ENCODE results near the gene CIT. TPM values are rescaled to one million over a fixed set of nuclear protein-coding genes. Genes with fewer than 3 reads are reported as not detected.

CIT gene
- total and polyA plus RNA-seq, 9 of the 15 experiments (the other 6 are each of a cell fraction or from before 2014, with no cell fraction given) = 1.1 to 46.7 (median 21.3) TPM

DNA sequence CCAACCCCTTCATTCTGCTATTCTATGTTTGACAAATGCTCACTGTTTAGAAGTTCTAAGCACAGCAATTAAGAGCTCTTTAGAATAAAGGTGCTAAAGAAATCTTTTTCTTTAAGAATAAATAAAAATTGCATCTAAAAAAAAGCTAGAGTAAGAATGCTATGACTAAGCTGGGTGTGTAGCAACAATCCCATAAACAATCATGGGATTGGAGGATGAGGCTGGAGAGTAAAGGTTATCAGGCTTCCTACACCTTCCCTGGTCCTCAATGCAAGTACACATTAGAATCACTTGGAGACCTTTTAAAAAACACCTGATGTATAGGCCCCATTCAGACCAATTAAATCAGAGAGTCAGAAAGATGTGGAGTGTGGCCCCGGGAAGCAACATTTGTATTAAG lies 88.3 kb downstream of the CIT start:
- Histone ChIP-seq H3K36me3 (ENCODE audit: control insufficient read depth, insufficient read depth, low read length) (peaks cover 24% of the 10 kb centered on the region), H3K27ac (ENCODE audit: extremely low read depth, low read depth, low read length) (no peak overlapping the region), H3K27me3 (ENCODE audit: control insufficient read depth in 2 of 2, insufficient read depth in 2 of 2, low read length in 2 of 2) (no peaks in the 10 kb centered on the region), H3K4me3 (no peak overlapping the region), H2AFZ (ENCODE audit: low read depth, low read length) (no peak overlapping the region), H3K9me1 (ENCODE audit: control insufficient read depth, insufficient read depth, low read length) (no peaks in the 10 kb centered on the region), H3K9me3 (replicated peaks; ENCODE audit: control insufficient read depth, insufficient read depth, low read depth, low read length) (no peaks in the 10 kb centered on the region), H4K20me1 (replicated peaks; ENCODE audit: control insufficient read depth, insufficient read depth, low read length) (no peaks in the 10 kb centered on the region), H3K4me2 (ENCODE audit: insufficient read depth, low read length) (no peak overlapping the region), H3K79me2 (ENCODE audit: control insufficient read depth, insufficient read depth, low read length) (no peaks in the 10 kb centered on the region), H3K4me1 (replicated peaks in 1 of 2; ENCODE audit: control insufficient read depth in 2 of 2, insufficient read depth in 2 of 2, low read length in 2 of 2) (no peaks in the 10 kb centered on the region), H3K9ac (ENCODE audit: insufficient read depth in 1 of 2, low read depth in 2 of 2, low read length in 2 of 2) (no peak overlapping the region)
- intact Hi-C loops (cut with micrococcal nuclease) = no loop called here
- 88% methylated on average over 1 of the region's 1 CpG for WGBS (ENCODE audit: insufficient coverage, low coverage, missing lambda C conversion rate)
- DNase-seq (ENCODE audit: extremely low read depth in 1 of 4, low spot score in 3 of 4) (no peak), ATAC-seq (no peak), FAIRE-seq (no peak)
- TF ChIP-seq, protein P1, sequence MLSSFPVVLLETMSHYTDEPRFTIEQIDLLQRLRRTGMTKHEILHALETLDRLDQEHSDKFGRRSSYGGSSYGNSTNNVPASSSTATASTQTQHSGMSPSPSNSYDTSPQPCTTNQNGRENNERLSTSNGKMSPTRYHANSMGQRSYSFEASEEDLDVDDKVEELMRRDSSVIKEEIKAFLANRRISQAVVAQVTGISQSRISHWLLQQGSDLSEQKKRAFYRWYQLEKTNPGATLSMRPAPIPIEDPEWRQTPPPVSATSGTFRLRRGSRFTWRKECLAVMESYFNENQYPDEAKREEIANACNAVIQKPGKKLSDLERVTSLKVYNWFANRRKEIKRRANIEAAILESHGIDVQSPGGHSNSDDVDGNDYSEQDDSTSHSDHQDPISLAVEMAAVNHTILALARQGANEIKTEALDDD (IDR thresholded peaks at IDR 0.05) = no peak
- no peak for TF ChIP-seq NFYB (IDR thresholded peaks at IDR 0.05; ENCODE audit: extremely low read depth, insufficient read length)
- TF ChIP-seq RNF2 (IDR thresholded peaks at IDR 0.05) = no peak
- TF ChIP-seq RFX7 (CRISPR knock-in tag; IDR thresholded peaks at IDR 0.05) = no peak
- no peak for TF ChIP-seq TAF9B (IDR thresholded peaks at IDR 0.05; ENCODE audit: partially characterized antibody)
- no peak for TF ChIP-seq SLC30A9 (CRISPR knock-in tag; IDR thresholded peaks at IDR 0.05)
- POLR2A ChIA-PET = no interaction called here
- BruUV-seq (replicated peaks) = no TSS peak
- CTCF ChIA-PET (ENCODE audit: low intra/inter-chr PET ratio) = no interaction called here
- in situ Hi-C loops (cut with MboI) = no loop called here

GRCh38 chr12:119786539-119786938 lies 90.6 kb downstream of the CIT start:
- no peaks in the 10 kb centered on the region for H3K9me3 ChIP-seq (replicated peaks; ENCODE audit: control insufficient read depth, insufficient read depth, low read depth, low read length)
- DNase-seq (ENCODE audit: extremely low read depth in 1 of 4, low spot score in 3 of 4) (no peak), ATAC-seq (no peak), FAIRE-seq (no peak)
- H3K4me3 ChIP-seq = no peak overlapping the region
- ChIA-PET POLR2A (interaction anchor here (0.6 to 1.0 kb wide), 2 partner anchors 13 to 16 kb away, joined by 3 read pairs; no protein-coding TSS in a partner anchor), CTCF (ENCODE audit: low intra/inter-chr PET ratio) (no interaction called here)
- H3K4me2 ChIP-seq (ENCODE audit: insufficient read depth, low read length) = no peak overlapping the region
- no peak overlapping the region for H2AFZ ChIP-seq (ENCODE audit: low read depth, low read length)
- no peaks in the 10 kb centered on the region for H3K4me1 ChIP-seq (replicated peaks in 1 of 2; ENCODE audit: control insufficient read depth in 2 of 2, insufficient read depth in 2 of 2, low read length in 2 of 2)
- in situ Hi-C loops (cut with MboI) = no loop called here
- intact Hi-C loops (cut with micrococcal nuclease) = no loop called here
- no peaks in the 10 kb centered on the region for H4K20me1 ChIP-seq (replicated peaks; ENCODE audit: control insufficient read depth, insufficient read depth, low read length)
- H3K27ac ChIP-seq (ENCODE audit: extremely low read depth, low read depth, low read length) = no peak overlapping the region
- no peaks in the 10 kb centered on the region for H3K9me1 ChIP-seq (ENCODE audit: control insufficient read depth, insufficient read depth, low read length)
- H3K9ac ChIP-seq (ENCODE audit: insufficient read depth in 1 of 2, low read depth in 2 of 2, low read length in 2 of 2) = no peak overlapping the region
- H3K27me3 ChIP-seq (ENCODE audit: control insufficient read depth in 2 of 2, insufficient read depth in 2 of 2, low read length in 2 of 2) = no peaks in the 10 kb centered on the region
- no peaks in the 10 kb centered on the region for H3K79me2 ChIP-seq (ENCODE audit: control insufficient read depth, insufficient read depth, low read length)
- WGBS (ENCODE audit: insufficient coverage, low coverage, missing lambda C conversion rate) = 91% methylated on average over 4 of the region's 4 CpGs
- peaks cover 36% of the 10 kb centered on the region; the same call in 2 of the 3 replicates for H3K36me3 ChIP-seq (ENCODE audit: control insufficient read depth, insufficient read depth, low read length)
- BruUV-seq (replicated peaks) = no TSS peak
- TF ChIP-seq ZNF217 (CRISPR knock-in tag; IDR thresholded peaks at IDR 0.05) (no peak), EWSR1 (IDR thresholded peaks at IDR 0.05; ENCODE audit: borderline replicate concordance, low read depth, partially characterized antibody) (no peak), TCFL5 (CRISPR knock-in tag; conservative IDR thresholded peaks at IDR 0.05) (no peak), KDM5B (IDR thresholded peaks at IDR 0.05; ENCODE audit: insufficient replicate concordance, low read depth, low read length) (no peak), TAF15 (IDR thresholded peaks at IDR 0.05; ENCODE audit: low read depth, low read length) (no peak), MCM3 (IDR thresholded peaks at IDR 0.05) (no peak), CSDE1 (IDR thresholded peaks at IDR 0.05) (no peak), ZNF707 (CRISPR knock-in tag; conservative IDR thresholded peaks at IDR 0.05) (no peak)
- TF ChIP-seq, protein P2, sequence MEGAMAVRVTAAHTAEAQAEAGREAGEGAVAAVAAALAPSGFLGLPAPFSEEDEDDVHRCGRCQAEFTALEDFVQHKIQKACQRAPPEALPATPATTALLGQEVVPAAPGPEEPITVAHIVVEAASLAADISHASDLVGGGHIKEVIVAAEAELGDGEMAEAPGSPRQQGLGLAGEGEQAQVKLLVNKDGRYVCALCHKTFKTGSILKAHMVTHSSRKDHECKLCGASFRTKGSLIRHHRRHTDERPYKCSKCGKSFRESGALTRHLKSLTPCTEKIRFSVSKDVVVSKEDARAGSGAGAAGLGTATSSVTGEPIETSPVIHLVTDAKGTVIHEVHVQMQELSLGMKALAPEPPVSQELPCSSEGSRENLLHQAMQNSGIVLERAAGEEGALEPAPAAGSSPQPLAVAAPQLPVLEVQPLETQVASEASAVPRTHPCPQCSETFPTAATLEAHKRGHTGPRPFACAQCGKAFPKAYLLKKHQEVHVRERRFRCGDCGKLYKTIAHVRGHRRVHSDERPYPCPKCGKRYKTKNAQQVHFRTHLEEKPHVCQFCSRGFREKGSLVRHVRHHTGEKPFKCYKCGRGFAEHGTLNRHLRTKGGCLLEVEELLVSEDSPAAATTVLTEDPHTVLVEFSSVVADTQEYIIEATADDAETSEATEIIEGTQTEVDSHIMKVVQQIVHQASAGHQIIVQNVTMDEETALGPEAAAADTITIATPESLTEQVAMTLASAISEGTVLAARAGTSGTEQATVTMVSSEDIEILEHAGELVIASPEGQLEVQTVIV (CRISPR knock-in tag; IDR thresholded peaks at IDR 0.05; ENCODE audit: borderline replicate concordance) = no peak

Measured in K562 (cell line).